Thyroid gland (tissue), 4 donors: Measurements from ENCODE around the gene NPIPA1.
"Not testable (repeated sequence)": the region's sequence is repeated elsewhere in the genome, so short reads cannot be mapped to it uniquely, and the experiment has no call there.

ENCODE experiments used
- CTCF ChIP-seq, 6 experiments: fragments of 200-600 bp in 3 of 6; fragments of 450-650 bp in 3 of 6; sonication (generic) in 3 of 6; IDR thresholded peaks; one replicate each; pipeline ENCODE4 v1.5.1; 2016 to 2019; ENCODE audit warnings: antibody characterized with exemption in 6 of 6, mild to moderate bottlenecking in 2 of 6, inconsistent platforms in 1 of 6, moderate library complexity in 1 of 6
- POLR2A ChIP-seq, 2 donors: fragments of 450-650 bp; IDR thresholded peaks; one replicate each; pipeline ENCODE4 v1.6.1; 2017; ENCODE audit warnings: antibody characterized with exemption in 2 of 2, mild to moderate bottlenecking in 2 of 2, moderate library complexity in 1 of 2

- TF ChIP-seq CTCF, POLR2A (IDR thresholded peaks at IDR 0.05): not testable (repeated sequence)
Measured at GRCh38 chr16:14976971-14977736, 39.9 kb downstream of the NPIPA1 start.
